Measurements from ENCODE around the gene COL25A1.

Gene COL25A1

GRCh38 chr4:108965016-108965415, 337.4 kb downstream of the COL25A1 start:
- POLR2A ChIA-PET, result no interaction called here
- CTCF ChIA-PET, result no interaction called here
- no peak for TF ChIP-seq CTCF (IDR thresholded peaks at IDR 0.05; ENCODE audit: insufficient read depth, low read length, missing control alignments)
- no peak for DNase-seq (ENCODE audit: low read depth, low spot score)
- H3K4me3 ChIP-seq (ENCODE audit: low read depth, low read length), result no peak overlapping the region

GRCh38 chr4:108963910-108964309, 338.5 kb downstream of the COL25A1 start:
- no peak for TF ChIP-seq CTCF (IDR thresholded peaks at IDR 0.05; ENCODE audit: insufficient read depth, low read length, missing control alignments)
- POLR2A ChIA-PET, result no interaction called here
- DNase-seq (ENCODE audit: low read depth, low spot score), result no peak
- CTCF ChIA-PET, result no interaction called here
- no peak overlapping the region for H3K4me3 ChIP-seq (ENCODE audit: low read depth, low read length)

GRCh38 chr4:108959491-108959890, 343.0 kb downstream of the COL25A1 start:
- no peak for DNase-seq (ENCODE audit: low read depth, low spot score)
- POLR2A ChIA-PET, result no interaction called here
- TF ChIP-seq CTCF (IDR thresholded peaks at IDR 0.05; ENCODE audit: insufficient read depth, low read length, missing control alignments), result no peak
- CTCF ChIA-PET, result no interaction called here
- no peak overlapping the region for H3K4me3 ChIP-seq (ENCODE audit: low read depth, low read length)

- no peak for DNase-seq (ENCODE audit: low read depth, low spot score)
- CTCF ChIA-PET, result no interaction called here
- TF ChIP-seq CTCF (IDR thresholded peaks at IDR 0.05; ENCODE audit: insufficient read depth, low read length, missing control alignments), result no peak
- POLR2A ChIA-PET, result no interaction called here
- no peak overlapping the region for H3K4me3 ChIP-seq (ENCODE audit: low read depth, low read length)
Observed at GRCh38 chr4:108954880-108955279, 347.6 kb downstream of the COL25A1 start.

- POLR2A ChIA-PET, result no interaction called here
- H3K4me3 ChIP-seq (ENCODE audit: low read depth, low read length), result no peak overlapping the region
- CTCF ChIA-PET, result no interaction called here
- no peak for TF ChIP-seq CTCF (IDR thresholded peaks at IDR 0.05; ENCODE audit: insufficient read depth, low read length, missing control alignments)
- DNase-seq (ENCODE audit: low read depth, low spot score), result no peak
Observed at GRCh38 chr4:108953941-108954340, 348.5 kb downstream of the COL25A1 start.

GRCh38 chr4:108950158-108950915, 352.1 kb downstream of the COL25A1 start:
- ChIA-PET CTCF (no interaction called here), POLR2A (no interaction called here)
- no peak for TF ChIP-seq CTCF (IDR thresholded peaks at IDR 0.05; ENCODE audit: insufficient read depth, low read length, missing control alignments)
- no peak overlapping the region for H3K4me3 ChIP-seq (ENCODE audit: low read depth, low read length)
- DNase-seq (ENCODE audit: low read depth, low spot score), result no peak
